A549 (cell line): ENCODE results near the gene CIAO2B. TPM values are rescaled to one million over a fixed set of nuclear protein-coding genes. Genes with fewer than 3 reads are reported as not detected.

Source experiments
- ATAC-seq, 2 experiments: fragments of 200-7000 bp in 1 of 2; fragments of >200 bp in 1 of 2; cut with Nextera tagmentation in 1 of 2; cut with Tn5 transposase in 1 of 2; 3 replicates each; pipeline versions ENCODE4 v1.8.0 to v1.9.1; 2018 to 2020; ENCODE audit warnings: mild to moderate bottlenecking in 1 of 2, moderate library complexity in 1 of 2
- CTCF ChIA-PET: fragments of 300-600 bp; sonication (Branson Sonifier 250); formaldehyde crosslinking; extraction: SDS; loops from one replicate; lab custom pipeline; 2021; ENCODE audit warnings: antibody characterized with exemption, inconsistent platforms; lab: Yijun Ruan, JAX
- POLR2A ChIA-PET: fragments of 350-600 bp; formaldehyde crosslinking; extraction: SDS; loops from one replicate; lab custom pipeline; 2021; ENCODE audit warnings: antibody characterized with exemption, inconsistent platforms; lab: Yijun Ruan, JAX
- DNase-seq, 2 experiments: peaks; one replicate each; pipeline versions ENCODE4 v3.0.0 to v3.0.0-alpha.2; 2011 to 2016; ENCODE audit warnings: low read depth in 1 of 2, low spot score in 1 of 2
- FAIRE-seq: peaks from 2 replicates; lab custom pipeline; 2011; peaks lifted over from hg19 to GRCh38; lab: Jason Lieb, UNC
- H3K27ac ChIP-seq, 2 experiments: fragments of >200 bp; sonication (Bioruptor Twin); formaldehyde crosslinking; 3 replicates each; pipeline ENCODE4 v1.5.1; 2016 to 2017
- H3K4me1 ChIP-seq: fragments of >200 bp; sonication (Bioruptor Twin); formaldehyde crosslinking; 3 replicates; pipeline ENCODE4 v1.6.1; 2016
- H3K4me2 ChIP-seq: fragments of >200 bp; sonication (Bioruptor Twin); formaldehyde crosslinking; 3 replicates; pipeline ENCODE4 v1.6.1; 2016
- H3K4me3 ChIP-seq: fragments of >200 bp; sonication (Bioruptor Twin); formaldehyde crosslinking; 3 replicates; pipeline ENCODE4 v1.5.1; 2016
- H3K9me3 ChIP-seq: fragments of >200 bp; sonication (Bioruptor Twin); formaldehyde crosslinking; 3 replicates; pipeline ENCODE4 v1.6.1; 2016
- BCL3 ChIP-seq: fragments of >200 bp; sonication (Bioruptor Twin); formaldehyde crosslinking; IDR thresholded peaks from 3 replicates; pipeline ENCODE4 v1.6.1; 2016
- BHLHE40 ChIP-seq: IDR thresholded peaks from 2 replicates; pipeline ENCODE4 v1.6.1; 2012; ENCODE audit warnings: low read depth, low read length, inconsistent platforms
- CBX2 ChIP-seq: fragments of 200-600 bp; sonication (generic); IDR thresholded peaks from 2 replicates; pipeline ENCODE4 v1.6.1; 2016; ENCODE audit warnings: low read depth, mild to moderate bottlenecking, borderline replicate concordance
- CBX8 ChIP-seq: fragments of 200-600 bp; sonication (generic); IDR thresholded peaks from 2 replicates; pipeline ENCODE4 v1.6.1; 2016
- EHF ChIP-seq: fragments of 250-450 bp; sonication (Bioruptor Pico); IDR thresholded peaks from 2 replicates; pipeline ENCODE4 v1.5.0; 2020; ENCODE audit warnings: mild to moderate bottlenecking
- FOSL2 ChIP-seq, 2 experiments: fragments of 450-650 bp in 1 of 2; fragments of >200 bp in 1 of 2; sonication (Bioruptor Twin) in 1 of 2; formaldehyde crosslinking; IDR thresholded peaks; 2 replicates each; pipeline versions ENCODE4 v1.5.0 to v1.6.1; 2016 to 2020; ENCODE audit warnings: mild to moderate bottlenecking in 1 of 2, moderate library complexity in 1 of 2
- HEYL ChIP-seq: fragments of 250-450 bp; sonication (Bioruptor Pico); IDR thresholded peaks from 2 replicates; pipeline ENCODE4 v1.8.0; 2021; ENCODE audit warnings: mild to moderate bottlenecking, moderate library complexity
- HMGXB4 ChIP-seq: fragments of 250-450 bp; sonication (Bioruptor Pico); IDR thresholded peaks from 2 replicates; pipeline ENCODE4 v1.5.0; 2021; ENCODE audit warnings: mild to moderate bottlenecking, moderate library complexity, borderline replicate concordance
- KDM5A ChIP-seq: fragments of 200-600 bp; sonication (generic); IDR thresholded peaks from 2 replicates; pipeline ENCODE4 v1.6.1; 2016; ENCODE audit warnings: antibody characterized with exemption, mild to moderate bottlenecking
- MAFK ChIP-seq: fragments of 450-650 bp; IDR thresholded peaks from 2 replicates; pipeline ENCODE4 v1.6.1; 2014; ENCODE audit not compliant: partially characterized antibody
- MAX ChIP-seq: IDR thresholded peaks from 2 replicates; pipeline ENCODE4 v1.6.1; 2012
- MYC ChIP-seq: IDR thresholded peaks from 2 replicates; pipeline ENCODE4 v1.6.1; 2012; ENCODE audit warnings: mild to moderate bottlenecking, inconsistent platforms, low read length, improper control_type of control experiment, borderline replicate concordance
- NR3C1 ChIP-seq: fragments of >200 bp; sonication (Bioruptor Twin); formaldehyde crosslinking; IDR thresholded peaks from 3 replicates; pipeline ENCODE4 v1.6.1; 2017
- PBX3 ChIP-seq: IDR thresholded peaks from 2 replicates; pipeline ENCODE4 v1.6.1; 2012
- PHF8 ChIP-seq: fragments of 200-600 bp; sonication (generic); IDR thresholded peaks from 2 replicates; pipeline ENCODE4 v1.6.1; 2016; ENCODE audit warnings: low read depth, mild to moderate bottlenecking, antibody characterized with exemption, moderate library complexity, borderline replicate concordance
- RAD21 ChIP-seq, 2 experiments: fragments of >200 bp in 1 of 2; sonication (Bioruptor Twin) in 1 of 2; formaldehyde crosslinking in 1 of 2; IDR thresholded peaks in 1 of 2; conservative IDR thresholded peaks in 1 of 2; 2 replicates in 1 of 2; 3 replicates in 1 of 2; pipeline ENCODE4 v1.6.1; 2012 to 2018; ENCODE audit warnings: inconsistent platforms in 1 of 2
- REST ChIP-seq: fragments of 200-600 bp; sonication (generic); IDR thresholded peaks from 2 replicates; pipeline ENCODE4 v1.6.1; 2016; ENCODE audit warnings: antibody characterized with exemption, mild to moderate bottlenecking, moderate library complexity
- RFX5 ChIP-seq: fragments of 450-650 bp; IDR thresholded peaks from 2 replicates; pipeline ENCODE4 v1.7.1; 2014; ENCODE audit warnings: antibody characterized with exemption, mild to moderate bottlenecking, moderate library complexity
- RNF2 ChIP-seq: fragments of 200-600 bp; sonication (generic); IDR thresholded peaks from 2 replicates; pipeline ENCODE4 v1.6.1; 2016; ENCODE audit warnings: low read depth, mild to moderate bottlenecking, antibody characterized with exemption, moderate library complexity, borderline replicate concordance
- TP53 ChIP-seq: fragments of 250-450 bp; sonication (Bioruptor Pico); IDR thresholded peaks from 2 replicates; pipeline ENCODE4 v1.5.0; 2021; ENCODE audit warnings: mild to moderate bottlenecking, moderate library complexity
- USF2 ChIP-seq: fragments of 450-650 bp; IDR thresholded peaks from 2 replicates; pipeline ENCODE4 v1.6.1; 2014; ENCODE audit warnings: antibody characterized with exemption
- ZC3H11A ChIP-seq: fragments of 450-650 bp; IDR thresholded peaks from 2 replicates; pipeline ENCODE4 v1.6.1; 2014; ENCODE audit warnings: antibody characterized with exemption, mild to moderate bottlenecking
- ZFP36 ChIP-seq: fragments of 450-650 bp; IDR thresholded peaks from 2 replicates; pipeline ENCODE4 v1.6.1; 2014; ENCODE audit warnings: borderline replicate concordance; ENCODE audit not compliant: partially characterized antibody
- ZNF302 ChIP-seq: fragments of 250-450 bp; sonication (Bioruptor Pico); IDR thresholded peaks from 2 replicates; pipeline ENCODE4 v1.9.0; 2021; ENCODE audit warnings: inconsistent platforms, mild to moderate bottlenecking, moderate library complexity
- WGBS: methylation state at CpG from one replicate; pipeline ENCODE4 v1.1.6; 2017; ENCODE audit errors: missing lambda C conversion rate; 5-methylcytosine and 5-hydroxymethylcytosine counted together
- polyA plus RNA-seq, 4 experiments: library from polyadenylated mRNA; depleted of rRNA in 3 of 4; stranded (reverse); fragments of >200 nt; fragmentation: RNase III in 1 of 4; extraction: RNeasy Plus Mini Kit Qiagen cat#74134 plus additional on column Dnase treatment in 1 of 4; gene quantifications; 2 replicates in 3 of 4; 3 replicates in 1 of 4; pipeline ENCODE4 v1.2.3, GENCODE V29; 2011 to 2017

CIAO2B gene
- polyA plus RNA-seq, 2 of the 4 experiments (the other 2 are of a cell fraction): 134 to 140 TPM

DNA sequence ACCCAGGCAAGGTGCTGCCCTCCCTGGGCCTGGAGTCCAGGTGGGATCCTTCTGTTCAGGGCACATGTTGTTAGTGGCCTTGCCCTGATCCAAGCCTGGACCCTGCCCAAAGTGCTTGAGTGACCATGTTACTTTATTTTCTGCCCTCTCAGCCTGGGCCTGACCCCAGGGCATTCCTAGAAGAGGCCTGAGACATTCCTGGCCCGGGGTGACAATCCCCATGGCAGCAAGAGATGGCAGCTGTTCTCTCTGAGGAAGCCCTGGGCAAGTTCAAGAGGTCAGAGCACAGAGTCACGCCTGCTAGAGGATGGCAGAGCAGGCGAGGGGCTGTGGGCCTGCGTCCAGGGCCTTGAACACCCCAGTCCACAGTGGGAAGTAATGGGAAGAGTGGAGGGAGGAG is 20.5 kb downstream of the CIAO2B start:
- peaks cover 8% of the 10 kb centered on the region; the same call in 1 of the 3 replicates for H3K4me1 ChIP-seq
- H3K27ac ChIP-seq: no peak overlapping the region
- POLR2A ChIA-PET: no interaction called here
- ATAC-seq (no peak), FAIRE-seq (no peak), DNase-seq (no peak)
- H3K4me3 ChIP-seq: no peak overlapping the region
- TF ChIP-seq MYC: no peak
- H3K4me2 ChIP-seq: no peak overlapping the region
- 30% methylated on average over 2 of the region's 4 CpGs for WGBS
- CTCF ChIA-PET: interaction anchor here (29.9 to 40.8 kb wide), 2 partner anchors 1 to 15 kb away, joined by 837 read pairs; partner anchors contain the start of genes CDH16, PDP2 and RRAD
- H3K9me3 ChIP-seq: no peaks in the 10 kb centered on the region

DNA sequence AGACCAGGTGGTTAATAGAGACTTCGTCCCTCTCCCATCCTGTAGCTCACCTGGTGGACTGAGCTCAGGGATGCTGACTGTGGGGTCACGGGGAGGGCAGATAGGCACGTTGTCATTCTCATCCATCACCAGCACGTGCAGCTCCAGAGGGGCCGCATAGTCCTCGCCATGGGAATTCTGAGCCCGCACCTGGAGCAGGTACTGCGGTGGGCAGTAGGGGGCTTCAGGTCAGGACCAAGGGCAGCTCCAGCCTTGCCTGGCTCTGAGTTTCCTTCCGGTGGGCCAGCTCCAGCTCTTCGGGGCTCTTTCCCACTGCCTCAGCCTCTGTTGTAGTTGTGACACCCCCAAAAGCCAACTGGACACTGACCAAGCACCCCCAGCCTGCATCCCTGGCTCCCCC is 21.1 kb downstream of the CIAO2B start:
- CTCF ChIA-PET: interaction anchor here (29.9 to 40.8 kb wide), 2 partner anchors 2 to 14 kb away, joined by 837 read pairs; partner anchors contain the start of genes CDH16, PDP2 and RRAD
- ATAC-seq (no peak), FAIRE-seq (no peak), DNase-seq (no peak)
- 63% methylated on average over 10 of the region's 10 CpGs for WGBS
- TF ChIP-seq ZFP36 (no peak), FOSL2 (IDR thresholded peaks at IDR 0.05) (no peak), FOSL2 (CRISPR knock-in tag; IDR thresholded peaks at IDR 0.05) (no peak), REST (peak; percentile 63; the same call in 1 of the 2 replicates), RAD21 (conservative IDR thresholded peaks at IDR 0.05 in 1 of 2, IDR thresholded peaks at IDR 0.05 in 1 of 2) (no peak)
- POLR2A ChIA-PET: no interaction called here
- Histone ChIP-seq H3K27ac (no peak overlapping the region), H3K4me3 (no peak overlapping the region), H3K4me1 (peaks cover 7% of the 10 kb centered on the region; the same call in 1 of the 3 replicates), H3K9me3 (no peaks in the 10 kb centered on the region), H3K4me2 (no peak overlapping the region)

DNA sequence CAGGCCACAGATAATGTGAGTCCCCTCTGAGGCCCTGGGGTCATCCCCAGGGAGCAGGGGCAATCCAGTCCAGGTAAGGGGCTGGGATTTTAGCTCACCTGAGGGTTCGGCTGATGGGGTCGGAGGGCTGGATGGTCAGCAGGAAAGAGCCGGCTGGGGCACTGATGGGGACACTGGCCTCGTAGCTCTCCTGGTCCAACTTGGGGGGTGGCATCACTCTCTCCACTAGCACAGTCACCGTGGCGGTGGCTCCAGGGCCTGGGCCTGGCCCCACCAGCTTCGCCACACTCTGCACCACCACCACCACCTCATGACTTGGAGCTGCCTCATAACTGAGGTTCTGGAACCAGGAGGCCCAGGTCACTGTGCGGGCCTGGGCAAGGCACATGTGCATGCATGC is 22.4 kb downstream of the CIAO2B start:
- whole genome bisulfite sequencing: 78% methylated on average over 8 of the region's 8 CpGs
- FAIRE-seq (no peak), ATAC-seq (no peak)
- peaks cover 7% of the 10 kb centered on the region; the same call in 1 of the 3 replicates for H3K4me1 ChIP-seq
- CTCF ChIA-PET: interaction anchor here (0.6 to 40.8 kb wide), 3 partner anchors 3 to 467 kb away, joined by 3 to 837 read pairs (median 837); partner anchors contain the start of genes CDH16, PDP2 and RRAD
- TF ChIP-seq RAD21 (conservative IDR thresholded peaks at IDR 0.05 in 1 of 2, IDR thresholded peaks at IDR 0.05 in 1 of 2): no peak
- TF ChIP-seq NR3C1: no peak
- TF ChIP-seq PHF8: no peak
- no peak for TF ChIP-seq HEYL (CRISPR knock-in tag)
- TF ChIP-seq CBX8: no peak
- TF ChIP-seq BCL3: no peak
- no peak for TF ChIP-seq HMGXB4 (CRISPR knock-in tag)
- TF ChIP-seq MAX: no peak
- no peak for TF ChIP-seq BHLHE40
- no peak for TF ChIP-seq RFX5
- no peak for TF ChIP-seq ZNF302
- TF ChIP-seq KDM5A: no peak
- TF ChIP-seq PBX3: no peak
- TF ChIP-seq ZC3H11A: no peak
- no peak for TF ChIP-seq CBX2
- TF ChIP-seq RNF2: no peak
- TF ChIP-seq MAFK: no peak
- no peak for TF ChIP-seq USF2
- TF ChIP-seq TP53 (CRISPR knock-in tag): no peak
- TF ChIP-seq EHF: no peak
- TF ChIP-seq, all 56 proteins: peak for 0
- no peak for DNase-seq
- H3K4me3 ChIP-seq: no peak overlapping the region
- no peak overlapping the region for H3K4me2 ChIP-seq
- POLR2A ChIA-PET: no interaction called here
- no peak overlapping the region for H3K27ac ChIP-seq
- H3K9me3 ChIP-seq: no peaks in the 10 kb centered on the region
